HepG2 (cell line): Measurements from ENCODE around the gene RRAS. TPM values are rescaled to one million over a fixed set of nuclear protein-coding genes. Genes with fewer than 3 reads are reported as not detected.
A peak's percentile ranks its signal among the peaks of the same experiment; 100 is the strongest.

Experiments
- CENPT ChIP-seq: sonication (generic); formaldehyde crosslinking; IDR thresholded peaks from 2 replicates; pipeline ENCODE4 v1.8.0; 2022; ENCODE audit warnings: low read depth, mild to moderate bottlenecking, moderate library complexity, missing genetic modification reagents
- DR1 ChIP-seq: sonication (generic); formaldehyde crosslinking; IDR thresholded peaks from 2 replicates; pipeline ENCODE4 v1.8.0; 2021; ENCODE audit warnings: mild to moderate bottlenecking, missing genetic modification reagents, inconsistent platforms
- NBN ChIP-seq: fragments of 450-650 bp; conservative IDR thresholded peaks from 2 replicates; pipeline ENCODE4 v1.6.1; 2017
- NFE2 ChIP-seq: sonication (generic); formaldehyde crosslinking; IDR thresholded peaks from 2 replicates; pipeline ENCODE4 v1.4.0; 2020; ENCODE audit warnings: missing genetic modification reagents
- SMC3 ChIP-seq: IDR thresholded peaks from 2 replicates; pipeline ENCODE4 v1.6.1; 2011; ENCODE audit warnings: low read length, improper control_type of control experiment
- SRSF1 ChIP-seq: fragments of 200-400 bp; formaldehyde crosslinking; optimal IDR thresholded peaks from 2 replicates; pipeline ENCODE3; 2017; ENCODE audit warnings: mild to moderate bottlenecking, low read depth, low read length, moderate library complexity
- TAF1 ChIP-seq: sonication (generic); formaldehyde crosslinking; IDR thresholded peaks from 2 replicates; pipeline ENCODE4 v1.4.0; 2020; ENCODE audit warnings: missing genetic modification reagents
- ZNF354B ChIP-seq: sonication (generic); formaldehyde crosslinking; IDR thresholded peaks from 2 replicates; pipeline ENCODE4 v1.8.0; 2022; ENCODE audit warnings: mild to moderate bottlenecking, missing genetic modification reagents
- ZNF451 ChIP-seq: sonication (generic); formaldehyde crosslinking; IDR thresholded peaks from 2 replicates; pipeline ENCODE4 v1.5.0; 2020; ENCODE audit warnings: mild to moderate bottlenecking, missing genetic modification reagents
- ZNF660 ChIP-seq: sonication (generic); formaldehyde crosslinking; IDR thresholded peaks from 2 replicates; pipeline ENCODE4 v1.5.1; 2020; ENCODE audit warnings: mild to moderate bottlenecking, low read depth, missing genetic modification reagents, borderline replicate concordance
- ZNF749 ChIP-seq: sonication (generic); formaldehyde crosslinking; IDR thresholded peaks from 2 replicates; pipeline ENCODE4 v1.8.0; 2022; ENCODE audit warnings: mild to moderate bottlenecking, missing genetic modification reagents, moderate library complexity, borderline replicate concordance
- polyA plus RNA-seq, 8 experiments: library from polyadenylated mRNA; depleted of rRNA in 3 of 8; stranded (reverse) in 7 of 8; unstranded in 1 of 8; fragments of >200 nt; fragmentation: Illumina TruSeq in 4 of 8; extraction: Trizol in 4 of 8; gene quantifications; 2 replicates each; pipeline versions ENCODE4 v1.2.1 to v1.2.3, GENCODE V29; 2011 to 2016; ENCODE audit warnings: low read depth in 4 of 8, missing spikeins in 1 of 8, mixed read lengths in 1 of 8; ENCODE audit not compliant: insufficient read depth in 1 of 8
- total RNA-seq, 5 experiments: library from RNA; depleted of rRNA; stranded (reverse); fragments of >200 nt; fragmentation: Illumina TruSeq; extraction: Trizol; gene quantifications; 2 replicates each; pipeline ENCODE4 v1.2.3, GENCODE V29; 2016; ENCODE audit warnings: low read depth in 1 of 5
- TF ChIP-seq, protein P1 (sequence below): sonication (generic); formaldehyde crosslinking; IDR thresholded peaks from 2 replicates; pipeline ENCODE4 v1.4.0; 2020; ENCODE audit warnings: missing genetic modification reagents

RRAS gene
- total and polyA plus RNA-seq, 2 of the 13 experiments (the other 11 are each of a cell fraction or from before 2014, with no cell fraction given) = 1.5 to 12.0 TPM

GRCh38 chr19:49591731-49592485 lies 48.0 kb downstream of the RRAS start (continued):
- TF ChIP-seq, protein P1, sequence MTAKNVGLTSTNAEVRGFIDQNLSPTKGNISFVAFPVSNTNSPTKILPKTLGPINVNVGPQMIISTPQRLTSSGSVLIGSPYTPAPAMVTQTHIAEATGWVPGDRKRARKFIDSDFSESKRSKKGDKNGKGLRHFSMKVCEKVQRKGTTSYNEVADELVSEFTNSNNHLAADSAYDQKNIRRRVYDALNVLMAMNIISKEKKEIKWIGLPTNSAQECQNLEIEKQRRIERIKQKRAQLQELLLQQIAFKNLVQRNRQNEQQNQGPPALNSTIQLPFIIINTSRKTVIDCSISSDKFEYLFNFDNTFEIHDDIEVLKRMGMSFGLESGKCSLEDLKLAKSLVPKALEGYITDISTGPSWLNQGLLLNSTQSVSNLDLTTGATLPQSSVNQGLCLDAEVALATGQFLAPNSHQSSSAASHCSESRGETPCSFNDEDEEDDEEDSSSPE (CRISPR knock-in tag) = no peak
- TF ChIP-seq DR1 (CRISPR knock-in tag) (no peak), ZNF660 (CRISPR knock-in tag) (no peak), NFE2 (CRISPR knock-in tag) (no peak), ZNF749 (no peak), TAF1 (CRISPR knock-in tag) (no peak), ZNF354B (CRISPR knock-in tag) (no peak), ZNF451 (CRISPR knock-in tag) (no peak), SRSF1 (peak; percentile 84), SMC3 (no peak), CENPT (no peak), NBN (no peak)
